Hepatocyte (in vitro differentiated cells): ENCODE measurements around the gene OR10V1.

Experiments
- EZH2 ChIP-seq: fragments of 200-600 bp; sonication (generic); IDR thresholded peaks from 2 replicates; pipeline ENCODE4 v1.6.1; 2016; ENCODE audit warnings: antibody characterized with exemption, mild to moderate bottlenecking, borderline replicate concordance
- TF ChIP-seq, protein P1 (sequence below): fragments of 200-600 bp; sonication (generic); IDR thresholded peaks from 2 replicates; pipeline ENCODE4 v1.5.1; 2016; ENCODE audit warnings: antibody characterized with exemption, mild to moderate bottlenecking; ENCODE audit not compliant: poor library complexity

DNA sequence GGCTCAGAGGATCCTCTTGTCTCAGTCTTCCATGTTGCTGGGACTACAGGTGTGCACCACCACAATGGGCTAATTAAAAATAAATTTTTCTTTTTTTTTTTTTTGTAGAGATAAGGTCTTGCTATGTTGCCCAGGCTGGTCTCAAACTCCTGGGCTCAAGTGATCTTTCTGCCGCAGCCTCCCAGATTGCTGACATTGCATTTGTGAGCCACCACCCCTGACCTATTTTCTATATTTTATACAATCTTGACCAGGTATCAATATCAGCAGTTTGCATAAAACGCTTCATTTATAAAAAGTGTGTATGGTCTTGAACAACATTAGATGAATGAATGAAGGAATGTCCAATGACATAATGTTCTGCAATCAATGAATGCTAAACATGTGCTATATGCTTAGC is 32.5 kb upstream of the OR10V1 start:
- TF ChIP-seq, protein P1, sequence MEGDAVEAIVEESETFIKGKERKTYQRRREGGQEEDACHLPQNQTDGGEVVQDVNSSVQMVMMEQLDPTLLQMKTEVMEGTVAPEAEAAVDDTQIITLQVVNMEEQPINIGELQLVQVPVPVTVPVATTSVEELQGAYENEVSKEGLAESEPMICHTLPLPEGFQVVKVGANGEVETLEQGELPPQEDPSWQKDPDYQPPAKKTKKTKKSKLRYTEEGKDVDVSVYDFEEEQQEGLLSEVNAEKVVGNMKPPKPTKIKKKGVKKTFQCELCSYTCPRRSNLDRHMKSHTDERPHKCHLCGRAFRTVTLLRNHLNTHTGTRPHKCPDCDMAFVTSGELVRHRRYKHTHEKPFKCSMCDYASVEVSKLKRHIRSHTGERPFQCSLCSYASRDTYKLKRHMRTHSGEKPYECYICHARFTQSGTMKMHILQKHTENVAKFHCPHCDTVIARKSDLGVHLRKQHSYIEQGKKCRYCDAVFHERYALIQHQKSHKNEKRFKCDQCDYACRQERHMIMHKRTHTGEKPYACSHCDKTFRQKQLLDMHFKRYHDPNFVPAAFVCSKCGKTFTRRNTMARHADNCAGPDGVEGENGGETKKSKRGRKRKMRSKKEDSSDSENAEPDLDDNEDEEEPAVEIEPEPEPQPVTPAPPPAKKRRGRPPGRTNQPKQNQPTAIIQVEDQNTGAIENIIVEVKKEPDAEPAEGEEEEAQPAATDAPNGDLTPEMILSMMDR = no peak
- TF ChIP-seq EZH2 = no peak
